ENCODE results near the gene PRKAA1.
"Not testable (repeated sequence)": the region's sequence is repeated elsewhere in the genome, so short reads cannot be mapped to it uniquely, and the experiment has no call there.

PRKAA1 gene

DNA sequence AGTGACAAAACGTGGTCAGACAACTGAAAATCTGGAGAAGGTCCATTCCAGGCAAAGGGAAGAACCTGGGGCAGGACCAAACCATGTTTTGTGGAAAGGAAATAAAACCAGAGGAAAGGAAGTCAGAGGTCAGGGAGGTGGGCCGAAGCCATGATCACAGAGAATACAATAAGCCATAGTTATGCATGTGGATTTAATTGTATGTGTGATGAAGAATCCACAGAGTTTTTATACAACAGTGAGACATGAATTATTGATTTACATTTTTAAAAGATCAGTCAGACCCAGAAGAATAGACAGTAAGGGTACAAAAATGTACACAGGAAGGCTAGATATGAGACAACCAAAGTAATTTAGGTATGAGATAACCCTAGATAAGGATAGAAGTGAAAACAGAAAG lies 63.2 kb downstream of the PRKAA1 start:
- DNase-seq (ENCODE audit: low read depth in 4 of 4, low spot score in 1 of 4) = no peak

GRCh38 chr5:40733879-40734563 lies 64.2 kb downstream of the PRKAA1 start:
- DNase-seq (ENCODE audit: low read depth in 4 of 4, low spot score in 1 of 4) = no peak

DNA sequence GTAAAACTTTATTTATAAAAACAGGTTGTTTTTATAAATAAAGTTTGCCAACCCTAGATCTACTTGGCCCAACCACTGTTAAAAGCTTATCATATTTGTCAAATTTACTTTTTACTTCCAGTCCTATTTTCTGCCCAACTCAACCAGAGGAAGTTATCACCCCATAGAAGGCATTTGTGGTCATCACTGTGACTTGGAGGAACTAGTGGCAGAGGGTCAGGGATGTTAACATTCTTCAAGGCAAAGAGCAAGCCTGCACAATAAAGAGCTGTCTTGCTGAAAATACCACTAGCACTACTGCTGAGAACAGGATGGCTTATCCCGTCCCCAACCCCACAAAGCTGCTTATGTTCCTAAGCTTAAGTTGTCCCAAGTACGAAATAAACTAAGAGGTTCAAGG lies 64.7 kb downstream of the PRKAA1 start:
- no peak for DNase-seq (ENCODE audit: low read depth in 4 of 4, low spot score in 1 of 4)

- not testable (repeated sequence) for DNase-seq (ENCODE audit: low read depth in 4 of 4, low spot score in 1 of 4)
Measured at GRCh38 chr5:40722497-40722911, 75.7 kb downstream of the PRKAA1 start.

DNA sequence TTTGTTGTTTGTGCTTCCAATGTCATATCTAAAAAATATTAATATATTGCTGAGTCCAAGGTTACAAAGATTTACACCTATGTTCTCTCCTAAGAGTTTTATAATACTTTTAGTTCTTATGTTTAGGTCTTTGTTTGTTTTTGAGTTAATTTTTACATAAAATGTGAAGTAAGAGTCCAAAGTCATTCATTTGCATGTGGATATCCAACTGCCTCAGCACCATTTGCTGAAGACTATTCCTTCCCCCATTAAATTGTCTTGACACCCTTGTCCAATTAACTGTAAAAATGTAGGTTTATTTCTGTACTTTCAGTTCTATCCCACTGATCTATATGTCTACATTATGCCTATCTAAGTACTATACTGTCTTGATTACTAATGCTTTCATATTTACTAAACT lies 78.1 kb downstream of the PRKAA1 start:
- DNase-seq (ENCODE audit: low read depth in 4 of 4, low spot score in 1 of 4) = no peak

DNA sequence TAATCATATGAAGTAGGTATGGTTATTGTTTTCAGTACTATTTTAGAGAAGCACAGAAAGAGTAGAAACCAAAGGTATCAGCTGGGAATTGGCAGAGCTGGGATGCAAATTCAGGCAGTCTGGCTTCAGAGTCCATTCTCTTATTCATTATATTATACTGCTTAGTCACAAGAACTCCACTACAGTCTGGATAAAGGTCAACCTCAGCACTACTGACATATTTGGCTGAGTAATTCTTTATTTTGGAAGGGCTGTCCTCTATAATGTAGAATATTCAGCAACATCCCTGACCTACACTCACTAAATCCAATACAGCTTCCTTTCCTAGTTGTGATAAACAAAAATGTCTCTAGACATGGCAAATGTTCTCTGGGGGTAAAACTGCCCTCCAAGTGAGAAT lies 80.9 kb downstream of the PRKAA1 start:
- DNase-seq (ENCODE audit: low read depth in 4 of 4, low spot score in 1 of 4) = no peak

- DNase-seq (ENCODE audit: low read depth in 4 of 4, low spot score in 1 of 4) = no peak
Measured at GRCh38 chr5:40716590-40716989, 81.6 kb downstream of the PRKAA1 start.

- no peak for DNase-seq (ENCODE audit: low read depth in 4 of 4, low spot score in 1 of 4)
Measured at GRCh38 chr5:40716000-40716399, 82.2 kb downstream of the PRKAA1 start.

DNA sequence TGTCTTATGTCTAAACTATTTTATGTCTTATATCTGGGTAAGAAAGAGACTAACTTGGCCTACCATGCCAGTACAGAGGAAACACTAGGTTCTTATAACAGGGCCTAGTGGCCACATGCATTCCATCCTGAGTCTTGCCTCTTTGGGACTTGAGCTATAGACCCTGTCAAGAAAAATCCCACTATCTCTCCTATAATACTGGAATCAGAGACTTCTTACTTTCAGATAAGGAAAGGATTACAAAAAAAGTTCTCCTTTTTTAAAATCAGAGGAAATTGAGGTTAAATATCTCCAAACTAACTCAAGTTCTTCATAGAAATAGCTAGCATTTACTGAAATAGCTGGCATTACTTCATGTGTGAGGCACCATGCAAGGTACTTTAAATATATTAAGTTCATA lies 84.2 kb downstream of the PRKAA1 start:
- no peak for DNase-seq (ENCODE audit: low read depth in 4 of 4, low spot score in 1 of 4)

DNA sequence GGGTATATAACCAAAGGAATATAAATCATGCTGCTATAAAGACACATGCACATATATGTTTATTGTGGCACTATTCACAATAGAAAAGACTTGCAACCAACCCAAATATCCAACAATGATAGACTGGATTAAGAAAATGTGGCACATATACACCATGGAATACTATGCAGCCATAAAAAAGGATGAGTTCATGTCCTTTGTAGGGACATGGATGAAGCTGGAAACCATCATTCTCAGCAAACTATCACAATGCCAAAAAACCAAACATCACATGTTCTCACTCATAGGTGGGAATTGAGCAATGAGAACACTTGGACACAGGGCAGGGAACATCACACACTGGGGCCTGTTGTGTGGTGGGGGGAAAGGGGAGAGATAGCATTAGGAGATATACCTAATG lies 87.6 kb downstream of the PRKAA1 start:
- DNase-seq (ENCODE audit: low read depth in 4 of 4, low spot score in 1 of 4) = not testable (repeated sequence)

All from stimulated activated CD4-positive, alpha-beta T cell treated with anti-CD3 and anti-CD28 coated beads, Interleukin-1b, Interleukin-23, amount 100 ng/mL, for 24 hours (primary cell).